M059J (cell line): ENCODE measurements around the gene LSM11. TPM values are rescaled to one million over a fixed set of nuclear protein-coding genes. Genes with fewer than 3 reads are reported as not detected.
"Not testable (repeated sequence)": the region's sequence is repeated elsewhere in the genome, so short reads cannot be mapped to it uniquely, and the experiment has no call there.

Source experiments
- DNase-seq: peaks from one replicate; pipeline ENCODE4 v3.0.0-alpha.2; 2012; ENCODE audit warnings: low read depth
- total RNA-seq: library from RNA; depleted of rRNA; stranded (reverse); fragments of >200 nt; shearing (Covaris generic); gene quantifications from 2 replicates; pipeline ENCODE4 v1.2.3, GENCODE V29; 2014; rRNA removed

The LSM11 gene
- total RNA-seq: 3.0 and 5.1 TPM in 2 replicates

DNA sequence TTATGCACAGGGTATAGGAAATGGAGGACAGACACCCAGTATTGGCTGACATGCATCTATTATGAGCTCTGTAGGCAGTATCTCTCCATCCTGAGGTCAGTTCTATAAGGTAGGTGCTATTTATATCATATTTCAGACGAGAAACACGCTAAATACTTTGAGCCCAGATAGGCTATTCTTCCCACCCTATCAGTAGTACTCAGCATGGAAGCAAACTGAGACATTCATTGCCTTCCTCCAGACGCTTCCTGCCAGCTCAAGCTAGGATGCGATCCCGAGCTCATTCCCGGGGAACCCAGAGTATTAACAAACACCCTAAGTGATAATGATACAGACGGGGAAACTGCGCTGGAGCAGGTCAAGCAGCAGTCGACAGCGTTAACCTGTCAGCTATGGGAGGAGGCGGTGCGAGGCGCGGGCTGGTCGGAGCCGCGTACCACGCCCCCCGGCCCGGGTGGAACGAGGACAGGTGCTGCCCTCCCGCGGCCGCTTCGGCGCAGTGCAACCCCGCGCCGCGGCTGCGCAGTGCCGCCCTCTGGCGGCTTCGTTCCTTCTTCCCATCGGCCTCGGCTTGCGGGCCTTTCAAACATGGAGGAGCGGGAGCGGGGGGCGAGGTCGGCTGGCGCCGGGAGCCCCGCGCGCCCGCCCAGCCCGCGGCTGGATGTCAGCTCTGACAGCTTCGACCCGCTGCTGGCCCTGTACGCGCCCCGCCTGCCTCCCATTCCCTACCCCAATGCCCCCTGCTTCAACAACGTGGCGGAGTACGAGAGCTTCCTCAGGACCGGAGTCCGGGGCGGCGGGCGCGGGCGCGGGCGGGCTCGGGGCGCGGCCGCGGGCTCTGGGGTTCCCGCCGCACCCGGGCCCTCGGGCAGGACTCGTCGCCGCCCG is at the start of gene LSM11:
Gene LSM11 (plus strand): TSS at position 550 of the 888 bp plus-strand sequence. CDS start 39 bp downstream, at position 589.
- peak; percentile 75 for DNase-seq

DNA sequence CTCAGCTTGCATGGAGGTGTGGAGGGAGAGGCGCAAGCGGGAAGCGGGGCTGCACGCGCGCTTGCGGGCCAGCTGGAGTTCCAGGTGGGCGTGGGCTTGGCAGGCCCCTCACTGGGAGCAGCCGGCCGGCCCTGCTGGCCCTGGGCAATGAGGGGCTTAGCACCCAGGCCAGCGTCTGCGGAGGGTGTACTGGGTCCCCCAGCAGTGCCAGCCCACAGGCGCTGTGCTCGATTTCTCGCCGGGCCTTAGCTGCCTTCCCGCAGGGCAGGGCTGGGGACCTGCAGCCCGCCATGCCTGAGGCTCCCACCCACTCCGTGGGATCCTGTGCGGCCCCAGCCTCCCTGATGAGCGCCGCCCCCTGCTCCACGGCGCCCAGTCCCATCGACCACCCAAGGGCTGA is 49.7 kb upstream of the LSM11 start:
- DNase-seq: not testable (repeated sequence)

DNA sequence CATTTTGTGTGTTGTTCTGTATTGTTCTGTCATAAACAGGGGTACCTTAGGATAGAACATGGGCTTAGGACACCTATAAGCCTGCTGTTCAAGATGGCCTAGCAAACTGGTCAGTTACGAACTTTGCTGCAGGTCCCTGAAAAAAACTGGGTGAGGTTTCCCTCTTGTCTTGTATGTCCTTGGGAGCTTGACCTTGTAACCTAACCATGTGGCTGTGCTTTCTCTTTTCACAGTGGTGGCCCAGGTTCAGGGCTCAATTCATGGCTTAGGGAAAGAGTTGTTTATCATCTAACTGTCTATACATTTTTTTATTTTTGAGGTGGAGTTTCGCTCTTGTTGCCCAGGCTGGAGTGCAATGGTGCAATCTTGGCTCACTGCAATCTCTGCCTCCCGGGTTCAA is 47.4 kb upstream of the LSM11 start:
- not testable (repeated sequence) for DNase-seq

DNA sequence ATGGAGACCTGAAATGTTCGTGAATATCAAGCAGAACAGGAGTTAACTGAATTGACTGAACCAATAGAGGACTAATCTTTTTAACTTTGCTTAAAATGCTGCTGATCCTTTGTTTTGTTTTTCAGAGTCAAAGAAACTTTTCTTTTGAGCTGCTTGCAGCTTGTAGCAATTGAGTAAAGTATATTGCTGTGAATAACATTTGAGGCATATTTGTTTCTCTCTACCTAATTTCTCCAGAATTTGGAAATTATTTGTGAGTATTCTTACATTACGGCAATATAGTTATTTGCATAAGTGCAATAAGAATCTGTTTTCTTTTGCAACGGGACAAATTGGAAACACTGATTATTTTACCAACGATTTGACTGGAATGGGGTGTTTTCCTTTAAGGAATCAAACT is 44.8 kb upstream of the LSM11 start:
- DNase-seq: not testable (repeated sequence)

DNA sequence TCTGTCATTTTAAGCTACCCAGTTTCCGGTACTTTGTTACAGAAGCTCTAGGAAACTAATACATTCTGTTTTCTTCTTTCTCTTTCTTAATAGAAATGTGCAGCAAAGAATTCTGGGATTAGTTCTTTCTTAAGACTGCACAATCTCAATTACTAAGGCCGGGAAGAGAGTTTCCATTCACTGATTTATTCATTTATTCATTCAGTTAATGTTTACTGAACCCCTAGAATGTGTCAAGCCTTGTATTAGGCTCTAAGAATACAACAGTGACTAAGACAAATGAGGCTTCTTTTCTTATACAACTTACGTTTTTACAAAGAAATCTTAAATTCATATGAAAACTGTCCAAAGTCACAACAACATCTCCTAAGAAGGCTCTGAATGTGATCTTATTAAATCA is 39.8 kb upstream of the LSM11 start:
- DNase-seq: no peak

DNA sequence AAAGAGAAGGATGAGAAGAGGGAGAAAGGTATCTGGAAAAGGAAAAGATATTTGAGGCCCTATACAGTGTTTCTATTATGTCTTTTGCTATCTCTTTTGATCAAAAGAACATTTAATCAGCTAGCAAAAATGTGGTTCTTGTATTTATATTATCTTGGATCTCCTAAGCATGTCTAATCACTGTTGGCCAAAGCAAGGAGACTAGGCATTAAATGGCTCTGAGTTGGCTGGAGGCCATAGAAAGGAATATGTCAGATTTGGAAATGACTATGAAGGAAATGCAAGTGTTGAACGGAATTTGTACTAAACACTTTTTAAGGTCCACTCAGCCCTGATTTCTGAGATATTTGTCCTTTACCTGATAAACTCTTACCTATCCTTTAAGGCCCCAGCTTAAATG is 34.6 kb upstream of the LSM11 start:
- peak; percentile 79 for DNase-seq

DNA sequence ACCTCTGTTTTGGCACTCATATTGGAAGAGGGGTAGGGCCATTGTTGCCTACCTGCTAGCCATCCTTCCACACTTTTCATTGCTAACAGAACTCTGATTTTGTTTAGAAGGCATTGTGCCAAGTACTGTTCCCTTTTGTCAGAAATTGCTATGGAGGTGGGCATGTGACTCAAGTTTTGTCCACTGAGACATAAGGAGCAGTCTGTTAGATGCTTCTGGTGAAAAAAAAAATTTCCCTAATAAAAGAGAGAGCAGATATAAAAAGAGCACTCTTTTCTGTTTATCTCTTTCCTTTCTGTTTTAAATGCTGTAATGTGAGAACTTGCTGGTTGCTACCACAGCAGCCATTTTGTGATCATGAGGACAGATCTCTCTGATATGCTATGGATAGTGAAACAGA is 34.2 kb upstream of the LSM11 start:
- DNase-seq: peak; percentile 10

DNA sequence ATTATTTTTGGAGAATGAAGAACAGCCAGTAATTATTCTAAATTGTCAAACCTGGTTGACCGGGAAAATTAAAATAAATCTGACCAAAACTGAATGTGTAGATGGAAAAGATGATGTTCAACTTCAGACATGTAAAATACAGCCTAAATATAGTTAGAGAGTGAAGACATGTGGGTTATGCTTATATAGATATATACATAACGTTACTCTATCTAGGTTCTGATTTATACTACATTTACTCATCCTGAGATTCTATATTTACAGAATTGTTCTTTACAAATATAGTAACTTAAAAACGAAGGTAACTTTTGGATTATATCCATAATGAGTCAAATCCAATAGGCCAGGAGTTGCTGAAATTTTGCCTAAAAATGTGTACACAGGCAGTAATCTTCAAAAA is 33.1 kb upstream of the LSM11 start:
- no peak for DNase-seq

DNA sequence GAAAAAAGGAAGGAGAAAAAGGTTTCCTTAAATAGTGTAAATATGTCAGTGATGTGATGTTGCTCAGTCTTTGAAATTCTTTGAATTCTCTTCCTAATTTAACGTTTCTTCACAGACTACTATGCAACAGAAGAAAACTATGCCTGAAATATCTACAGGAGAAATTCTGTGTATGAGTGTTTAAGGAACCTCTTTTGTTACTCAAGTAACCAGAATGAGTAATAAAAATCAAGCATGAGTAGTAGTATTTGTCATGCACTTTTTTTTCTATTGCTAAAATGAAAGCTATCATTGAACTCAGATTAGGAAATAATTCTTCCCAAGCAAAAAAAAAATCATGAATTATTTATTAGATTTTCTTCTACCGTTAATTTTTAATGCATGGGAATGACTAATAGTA is 32.6 kb upstream of the LSM11 start:
- DNase-seq: peak; percentile 67

DNA sequence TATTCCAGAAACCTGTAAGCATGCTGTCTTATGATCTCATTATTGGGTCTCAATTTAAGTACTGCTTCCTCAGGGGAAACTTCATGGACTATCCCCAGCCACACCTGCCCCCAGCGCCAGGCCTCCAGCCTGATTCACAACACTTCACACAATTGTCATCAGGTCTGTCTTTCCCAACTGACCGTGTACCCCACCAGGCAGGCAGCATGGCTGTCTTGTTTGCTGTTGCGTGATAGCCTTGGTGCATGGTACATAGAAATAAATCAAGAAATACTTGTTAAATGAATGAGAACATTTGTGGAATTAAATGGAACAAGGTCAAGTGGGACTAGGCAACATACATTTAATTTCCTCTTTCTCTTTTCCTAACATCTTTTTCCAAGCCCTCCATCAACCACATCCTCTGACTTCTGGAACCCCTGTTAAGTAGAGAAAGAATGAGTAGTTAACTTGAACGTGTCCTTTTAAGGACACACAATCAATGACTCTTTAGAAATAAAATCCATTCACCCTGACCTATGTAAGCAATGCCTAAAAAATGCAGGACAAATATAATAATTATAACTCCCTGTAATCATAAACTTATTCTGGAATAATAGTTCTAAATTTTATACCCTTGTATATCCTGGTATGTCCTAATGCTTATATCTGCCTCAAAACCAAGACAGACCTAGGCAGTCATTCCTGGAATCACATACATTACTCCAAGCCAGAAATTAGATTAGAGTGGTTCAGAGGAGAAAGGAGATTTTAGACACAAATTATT is 29.5 kb upstream of the LSM11 start:
- DNase-seq: no peak

DNA sequence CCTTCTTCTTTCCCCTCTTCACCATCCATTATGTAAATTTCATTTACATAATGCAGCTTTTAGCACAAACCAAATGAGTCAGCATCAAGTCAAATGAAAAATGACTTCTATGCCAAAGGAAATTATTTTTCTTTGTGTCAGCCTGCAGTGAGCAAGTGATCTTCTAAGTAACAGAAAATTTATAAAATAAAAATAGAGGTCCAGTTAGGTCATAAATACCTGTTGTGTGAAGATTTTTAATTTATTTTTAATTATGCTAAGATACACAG is 29.0 kb upstream of the LSM11 start:
- DNase-seq: peak; percentile 18

DNA sequence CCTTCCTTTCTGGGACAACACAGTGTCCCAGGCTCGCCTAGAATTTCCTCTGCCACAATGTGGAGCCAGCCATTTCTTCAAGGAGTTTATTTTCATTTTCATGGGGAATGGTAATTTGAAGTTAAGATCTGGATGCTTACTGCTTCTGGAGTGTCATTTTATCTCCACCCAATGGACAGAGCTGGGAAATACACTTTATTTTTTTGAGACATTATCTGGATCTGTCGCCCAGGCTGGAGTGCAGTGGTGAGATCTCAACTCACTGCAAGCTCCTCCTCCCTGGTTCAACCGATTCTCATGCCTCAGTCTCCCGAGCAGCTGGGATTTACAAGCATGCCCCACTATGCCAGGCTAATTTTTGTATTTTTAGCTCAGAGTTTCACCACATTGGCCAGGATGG is 25.0 kb upstream of the LSM11 start:
- DNase-seq: peak; percentile 71

DNA sequence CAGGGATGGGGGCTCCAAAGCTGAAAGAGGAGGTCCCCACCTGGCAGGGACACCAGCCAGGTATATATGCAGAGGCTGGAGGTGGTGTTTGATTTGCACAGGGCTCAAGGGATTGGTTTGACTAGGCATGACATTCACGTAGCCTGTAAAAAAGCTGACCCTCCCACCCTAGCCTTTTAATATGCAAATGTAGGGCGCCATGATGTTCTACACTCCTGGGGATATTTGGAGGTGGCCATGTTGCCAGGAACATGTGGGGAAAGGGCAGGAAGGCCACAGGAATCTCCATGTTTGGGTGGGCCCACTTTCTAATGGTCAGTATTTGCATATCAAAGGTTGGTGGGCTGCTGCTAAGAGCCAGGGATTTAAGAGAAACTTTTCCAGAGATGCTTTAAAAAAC is 24.3 kb upstream of the LSM11 start:
- DNase-seq: no peak

DNA sequence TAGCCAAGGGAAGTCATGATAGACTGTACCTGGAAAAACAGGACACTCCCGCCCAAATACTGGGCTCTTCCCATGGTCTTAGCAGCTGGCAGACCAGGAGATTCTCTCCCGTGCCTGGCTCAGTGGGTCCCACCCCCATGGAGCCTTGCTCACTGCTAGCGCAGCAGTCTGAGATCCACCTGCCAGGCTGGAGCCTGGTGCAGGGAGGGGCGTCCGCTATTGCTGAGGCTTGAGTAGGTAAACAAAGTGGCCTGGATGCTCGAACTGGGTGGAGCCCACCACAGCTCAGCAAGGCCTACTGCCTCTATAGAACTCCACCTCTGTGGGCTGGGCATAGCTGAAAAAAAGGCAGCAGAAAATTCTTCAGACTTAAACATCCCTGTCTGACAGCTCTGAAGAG is 22.4 kb upstream of the LSM11 start:
- no peak for DNase-seq

DNA sequence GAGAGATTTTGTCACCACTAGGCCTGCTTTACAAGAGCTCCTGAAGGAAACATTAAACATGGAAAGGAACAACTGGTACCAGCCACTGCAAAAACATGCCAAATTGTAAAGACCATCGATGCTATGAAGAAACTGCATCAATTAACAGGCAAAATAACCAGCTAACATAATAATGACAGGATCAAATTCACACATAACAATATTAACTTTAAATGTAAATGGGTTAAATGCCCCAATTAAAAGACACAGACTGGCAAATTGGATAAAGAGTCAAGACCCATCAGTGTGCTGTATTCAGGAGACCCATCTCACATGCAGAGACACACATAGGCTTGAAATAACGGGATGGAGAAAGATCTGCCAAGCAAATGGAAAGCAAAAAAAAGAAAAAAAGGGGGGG is 20.6 kb upstream of the LSM11 start:
- DNase-seq: not testable (repeated sequence)

DNA sequence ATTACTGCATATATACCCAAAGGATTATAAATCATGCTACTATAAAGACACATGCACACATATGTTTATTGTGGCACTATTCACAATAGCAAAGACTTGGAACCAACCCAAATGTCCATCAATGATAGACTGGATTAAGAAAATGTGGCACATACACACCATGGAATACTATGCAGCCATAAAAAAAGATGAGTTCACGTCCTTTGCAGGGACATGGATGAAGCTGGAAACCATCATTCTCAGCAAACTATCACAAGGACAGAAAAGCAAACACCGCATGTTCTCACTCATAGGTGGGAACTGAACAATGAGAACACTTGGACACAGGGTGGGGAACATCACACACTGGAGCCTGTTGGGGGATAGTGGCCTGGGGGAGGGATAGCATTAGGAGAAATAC is 16.9 kb upstream of the LSM11 start:
- not testable (repeated sequence) for DNase-seq

DNA sequence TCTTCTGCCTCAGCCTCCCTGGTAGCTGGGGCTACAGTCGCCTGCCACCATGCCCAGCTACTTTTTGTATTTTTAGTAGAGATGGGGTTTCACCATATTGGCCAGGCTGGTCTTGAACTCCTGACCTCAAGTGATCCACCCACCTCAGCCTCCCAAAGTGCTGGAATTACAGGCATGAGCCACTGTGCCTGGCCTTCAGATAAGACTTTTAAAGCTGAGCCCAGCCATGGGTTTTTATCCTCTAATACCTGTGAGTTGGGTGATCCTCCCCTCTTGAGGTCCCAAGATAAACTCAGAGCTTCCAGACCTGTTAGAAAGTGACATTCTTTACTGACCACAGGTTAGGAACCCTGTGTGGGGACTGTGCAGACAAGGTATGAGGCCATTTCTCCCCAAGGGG is 15.7 kb upstream of the LSM11 start:
- not testable (repeated sequence) for DNase-seq

DNA sequence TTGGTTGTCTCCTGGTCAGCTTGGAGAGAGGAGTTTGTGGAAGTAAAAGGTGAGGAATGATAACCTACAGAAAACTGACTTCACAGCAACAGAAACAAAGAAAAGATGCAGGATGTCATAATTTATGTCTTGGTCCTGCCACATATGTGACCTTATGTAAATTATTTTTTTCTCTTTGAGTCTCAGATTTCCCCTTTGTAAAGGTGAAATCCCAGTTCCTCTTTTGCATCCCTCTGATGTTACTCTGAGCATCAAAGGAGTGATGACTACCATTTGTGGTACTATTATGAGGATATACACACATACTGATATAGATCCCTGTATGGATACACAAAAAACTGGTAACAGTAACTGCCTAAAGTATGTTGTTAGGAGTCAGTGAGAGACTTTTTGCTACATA is 13.7 kb upstream of the LSM11 start:
- no peak for DNase-seq

DNA sequence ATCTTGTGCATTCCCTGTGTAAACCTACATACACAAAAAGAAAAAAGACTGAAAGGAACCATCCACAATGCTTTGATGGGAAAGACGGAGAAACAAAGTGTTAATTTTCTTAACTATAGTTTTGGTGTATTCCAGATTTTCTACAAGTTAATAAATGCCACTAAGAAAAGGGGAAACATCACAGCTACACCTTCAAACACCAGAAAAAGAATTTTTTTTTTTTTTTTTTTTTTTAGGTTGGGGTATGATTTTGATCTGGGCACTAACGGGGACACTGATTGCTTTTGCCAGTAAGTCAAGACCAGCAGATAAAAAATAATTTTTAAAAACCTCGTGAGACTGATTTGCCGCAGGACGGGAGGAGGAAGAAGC is 12.6 kb upstream of the LSM11 start:
- DNase-seq: no peak

DNA sequence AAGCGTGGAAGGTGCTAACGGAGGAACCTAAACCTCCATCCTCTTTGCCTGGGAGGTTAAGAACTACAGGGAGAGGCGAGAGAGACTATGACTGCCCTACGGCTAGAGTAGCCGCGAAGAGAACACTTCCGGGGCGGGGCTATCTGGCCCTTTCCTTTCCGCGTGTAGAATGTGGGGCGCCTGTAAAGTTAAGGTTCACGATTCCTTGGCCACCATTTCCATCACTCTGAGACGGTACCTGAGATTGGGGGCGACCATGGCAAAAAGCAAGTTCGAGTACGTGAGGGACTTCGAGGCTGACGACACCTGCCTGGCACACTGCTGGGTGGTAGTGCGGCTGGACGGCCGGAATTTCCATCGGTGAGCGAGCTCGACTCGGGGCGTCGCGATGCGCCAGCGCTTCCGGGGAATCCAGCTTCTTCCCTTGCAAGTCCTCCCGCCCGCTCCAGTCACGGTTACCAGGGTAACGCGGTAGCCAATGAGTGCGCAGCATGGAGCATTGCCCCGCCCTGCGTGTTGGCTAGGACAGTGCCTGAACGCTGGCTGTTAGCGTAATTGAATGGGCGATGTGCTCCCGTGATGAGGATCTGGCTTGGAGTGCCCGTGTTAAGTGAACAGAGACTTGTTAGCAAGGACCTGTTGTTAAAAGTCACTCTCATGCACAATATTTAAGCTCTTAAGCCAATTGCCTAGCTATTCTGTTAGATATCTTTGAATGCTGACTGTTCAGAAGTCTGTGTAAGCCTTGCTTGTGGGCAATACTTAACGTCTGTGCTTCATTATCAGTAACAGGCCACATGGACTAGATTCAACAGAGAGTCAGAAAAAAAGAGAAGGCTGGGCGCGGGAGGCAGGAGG is 12.0 kb upstream of the LSM11 start, which contains the start of gene THG1L:
Gene THG1L (plus strand): TSS at position 149 of the 858 bp plus-strand sequence. CDS start 21 bp downstream, at position 170.
- peak; percentile 98 for DNase-seq

DNA sequence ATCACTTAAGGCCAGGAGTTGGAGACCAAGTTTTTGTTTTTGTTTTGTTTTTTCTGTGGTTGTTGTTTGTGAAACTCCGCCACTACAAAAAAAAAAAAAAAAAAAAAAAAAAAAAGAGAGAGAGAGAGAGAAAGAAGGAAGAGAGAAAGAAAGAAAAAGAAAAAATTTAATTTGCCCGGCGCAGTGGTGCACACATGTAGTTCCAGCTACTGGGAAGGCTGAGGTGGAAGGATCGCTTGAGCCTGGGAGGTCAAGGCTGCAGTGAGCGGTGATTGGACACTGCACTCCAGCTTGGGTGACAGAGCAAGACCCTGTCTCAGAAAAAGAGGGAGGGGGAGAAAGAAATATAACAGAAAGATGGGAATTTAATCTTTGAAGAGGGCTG is 11.4 kb upstream of the LSM11 start:
- no peak for DNase-seq

DNA sequence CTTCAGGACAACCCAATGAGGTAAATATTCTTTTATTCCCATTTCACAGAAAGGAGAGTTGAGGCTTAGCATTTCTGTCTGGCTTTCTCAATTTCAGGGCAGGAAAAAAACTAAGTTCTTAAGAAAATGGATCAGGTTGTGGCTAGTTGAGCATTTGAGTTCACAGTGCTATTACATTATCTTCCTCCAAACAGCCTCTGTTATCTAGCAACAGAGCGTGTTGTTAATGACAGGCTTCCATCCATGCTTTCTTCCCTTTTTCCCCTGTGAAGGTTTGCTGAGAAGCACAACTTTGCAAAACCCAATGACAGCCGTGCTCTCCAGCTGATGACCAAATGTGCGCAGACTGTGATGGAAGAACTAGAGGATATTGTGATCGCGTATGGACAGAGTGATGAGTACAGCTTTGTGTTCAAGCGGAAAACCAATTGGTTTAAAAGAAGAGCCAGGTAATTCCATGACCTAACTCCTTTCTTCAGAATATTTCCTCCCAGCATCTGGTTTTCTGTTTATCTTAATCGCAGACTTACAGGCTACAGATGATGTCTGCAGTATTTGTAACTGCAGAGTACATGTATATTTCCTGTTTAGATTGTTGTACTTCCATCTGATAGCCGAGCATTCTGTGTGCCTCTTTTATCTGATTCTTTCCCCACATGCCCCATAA is 10.8 kb upstream of the LSM11 start:
- no peak for DNase-seq
